Keratinocyte (primary cell): ENCODE data around the gene IER3. TPM values are rescaled to one million over a fixed set of nuclear protein-coding genes. Genes with fewer than 3 reads are reported as not detected.

Experiments used
- DNase-seq: peaks from one replicate; pipeline ENCODE4 v3.0.0-alpha.2; 2011; ENCODE audit warnings: low read depth, missing footprints, low spot score
- FAIRE-seq: peaks from 2 replicates; lab custom pipeline; 2011; peaks lifted over from hg19 to GRCh38; lab: Jason Lieb, UNC
- H2AFZ ChIP-seq: 2 replicates; pipeline ENCODE4 v1.6.0; 2012; ENCODE audit warnings: low read length, control low read depth, inconsistent platforms; ENCODE audit not compliant: control insufficient read depth
- H3K27ac ChIP-seq: 2 replicates; pipeline ENCODE4 v1.5.1; 2011; ENCODE audit warnings: low read length; ENCODE audit not compliant: control insufficient read depth, insufficient read depth
- H3K27me3 ChIP-seq: 3 replicates; pipeline ENCODE4 v1.6.0; 2011; ENCODE audit warnings: low read length; ENCODE audit not compliant: control insufficient read depth, insufficient read depth; ENCODE audit errors: extremely low read depth
- H3K36me3 ChIP-seq, 2 experiments: 2 replicates in 1 of 2; 3 replicates in 1 of 2; pipeline ENCODE4 v1.5.1; 2011; ENCODE audit warnings: low read length in 2 of 2, mild to moderate bottlenecking in 1 of 2; ENCODE audit not compliant: control insufficient read depth in 2 of 2, insufficient read depth in 2 of 2; ENCODE audit errors: extremely low read depth in 1 of 2
- H3K4me1 ChIP-seq: 3 replicates; pipeline ENCODE4 v1.5.1; 2011; ENCODE audit warnings: low read length; ENCODE audit not compliant: control insufficient read depth, insufficient read depth; ENCODE audit errors: extremely low read depth
- H3K4me2 ChIP-seq: 3 replicates; pipeline ENCODE4 v1.6.0; 2011; ENCODE audit warnings: low read depth, low read length; ENCODE audit not compliant: control insufficient read depth, insufficient read depth; ENCODE audit errors: extremely low read depth
- H3K4me3 ChIP-seq, 3 experiments: fragments of 200-600 bp in 1 of 3; sonication (generic) in 1 of 3; 2 replicates in 2 of 3; 3 replicates in 1 of 3; pipeline ENCODE4 v1.5.1; 2011 to 2016; ENCODE audit warnings: low read length in 3 of 3, mild to moderate bottlenecking in 3 of 3, control low read depth in 2 of 3, inconsistent platforms in 1 of 3, low read depth in 1 of 3, mixed read lengths in 1 of 3, mixed run types in 1 of 3, moderate library complexity in 1 of 3; ENCODE audit not compliant: control insufficient read depth in 2 of 3, insufficient read depth in 2 of 3; ENCODE audit errors: extremely low read depth in 1 of 3
- H3K79me2 ChIP-seq: 2 replicates; pipeline ENCODE4 v1.6.0; 2012; ENCODE audit warnings: low read length; ENCODE audit not compliant: control insufficient read depth, insufficient read depth
- H3K9ac ChIP-seq: 3 replicates; pipeline ENCODE4 v1.6.0; 2011; ENCODE audit warnings: low read length; ENCODE audit not compliant: control insufficient read depth, insufficient read depth; ENCODE audit errors: extremely low read depth
- H3K9me1 ChIP-seq: 3 replicates; pipeline ENCODE4 v1.6.0; 2011; ENCODE audit warnings: low read length; ENCODE audit not compliant: control insufficient read depth, insufficient read depth; ENCODE audit errors: extremely low read depth
- H3K9me3 ChIP-seq: 2 replicates; pipeline ENCODE4 v1.5.1; 2012; ENCODE audit warnings: low read depth, low read length; ENCODE audit not compliant: control insufficient read depth
- H4K20me1 ChIP-seq: 3 replicates; pipeline ENCODE4 v1.6.0; 2011; ENCODE audit warnings: low read length; ENCODE audit not compliant: control insufficient read depth, insufficient read depth; ENCODE audit errors: extremely low read depth
- EZH2 ChIP-seq: IDR thresholded peaks from one replicate; pipeline ENCODE4 v1.6.1; 2012; ENCODE audit warnings: inconsistent platforms, mild to moderate bottlenecking, low read length, moderate library complexity
- dilution Hi-C: fragments of 300-500 bp; cut with MboI; formaldehyde crosslinking; loops from one replicate; pipeline ENCODE4 v1.7.0; 2020; ENCODE audit warnings: low sequenced_read_pairs; ENCODE audit not compliant: extremely low pct_ligation_motif_present
- polyA plus RNA-seq, 5 experiments: library from polyadenylated mRNA; depleted of rRNA in 3 of 5; stranded (reverse) in 3 of 5; stranded (forward) in 1 of 5; unstranded in 1 of 5; fragments of >200 nt; gene quantifications; 1 replicate in 1 of 5; 2 replicates in 3 of 5; 3 replicates in 1 of 5; pipeline versions ENCODE4 v1.2.1 to v1.2.3, GENCODE V29; 2011 to 2012; ENCODE audit warnings: missing spikeins in 2 of 5, low read depth in 1 of 5, low replicate concordance in 1 of 5
- TF ChIP-seq, protein P1 (sequence below), 3 experiments: IDR thresholded peaks in 1 of 3; conservative IDR thresholded peaks in 1 of 3; optimal IDR thresholded peaks in 1 of 3; 2 replicates in 2 of 3; 3 replicates in 1 of 3; pipeline versions ENCODE3 to v1.5.1; 2011; ENCODE audit warnings: low read length in 3 of 3, mild to moderate bottlenecking in 3 of 3, moderate library complexity in 2 of 3, control low read depth in 1 of 3, inconsistent platforms in 1 of 3; ENCODE audit not compliant: insufficient read depth in 2 of 3; ENCODE audit errors: extremely low read depth in 1 of 3

The IER3 gene
- polyA plus RNA-seq, 1 donor (not counting 4 experiments of a cell fraction or from before 2014, with no cell fraction given) = 277 TPM

DNA sequence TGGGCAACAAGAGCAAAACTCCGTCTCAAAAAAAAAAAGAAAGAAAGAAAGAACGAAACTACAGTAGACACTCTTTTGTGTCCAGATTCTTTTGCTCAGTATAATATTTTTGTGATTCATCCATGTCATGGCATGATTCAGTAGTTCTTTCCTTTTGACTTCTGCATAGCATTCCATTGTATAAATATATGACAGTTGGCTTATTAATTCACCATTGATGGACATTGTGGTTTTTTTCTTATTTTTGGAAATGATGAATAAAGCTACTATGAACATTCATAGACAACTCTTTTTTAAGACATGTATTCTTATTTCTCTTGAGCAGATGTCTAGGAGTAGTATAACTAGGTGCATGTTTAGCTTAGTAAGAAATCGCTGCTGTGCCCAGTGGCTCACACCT is 10.3 kb upstream of the IER3 start:
- Histone ChIP-seq H3K79me2 (no peaks in the 10 kb centered on the region), H3K4me1 (peaks cover 53% of the 10 kb centered on the region), H4K20me1 (no peaks in the 10 kb centered on the region), H3K9me1 (no peaks in the 10 kb centered on the region), H3K9ac (peak overlapping the region; percentile 46), H3K27me3 (no peaks in the 10 kb centered on the region), H3K4me2 (peak overlapping the region; percentile 49), H3K36me3 (no peaks in the 10 kb centered on the region), H3K9me3 (no peaks in the 10 kb centered on the region), H3K27ac (peak overlapping the region; percentile 98), H2AFZ (no peak overlapping the region), H3K4me3 (no peak overlapping the region)
- TF ChIP-seq EZH2 = no peak
- TF ChIP-seq, protein P1, sequence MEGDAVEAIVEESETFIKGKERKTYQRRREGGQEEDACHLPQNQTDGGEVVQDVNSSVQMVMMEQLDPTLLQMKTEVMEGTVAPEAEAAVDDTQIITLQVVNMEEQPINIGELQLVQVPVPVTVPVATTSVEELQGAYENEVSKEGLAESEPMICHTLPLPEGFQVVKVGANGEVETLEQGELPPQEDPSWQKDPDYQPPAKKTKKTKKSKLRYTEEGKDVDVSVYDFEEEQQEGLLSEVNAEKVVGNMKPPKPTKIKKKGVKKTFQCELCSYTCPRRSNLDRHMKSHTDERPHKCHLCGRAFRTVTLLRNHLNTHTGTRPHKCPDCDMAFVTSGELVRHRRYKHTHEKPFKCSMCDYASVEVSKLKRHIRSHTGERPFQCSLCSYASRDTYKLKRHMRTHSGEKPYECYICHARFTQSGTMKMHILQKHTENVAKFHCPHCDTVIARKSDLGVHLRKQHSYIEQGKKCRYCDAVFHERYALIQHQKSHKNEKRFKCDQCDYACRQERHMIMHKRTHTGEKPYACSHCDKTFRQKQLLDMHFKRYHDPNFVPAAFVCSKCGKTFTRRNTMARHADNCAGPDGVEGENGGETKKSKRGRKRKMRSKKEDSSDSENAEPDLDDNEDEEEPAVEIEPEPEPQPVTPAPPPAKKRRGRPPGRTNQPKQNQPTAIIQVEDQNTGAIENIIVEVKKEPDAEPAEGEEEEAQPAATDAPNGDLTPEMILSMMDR (optimal IDR thresholded peaks at IDR 0.05 in 1 of 3, IDR thresholded peaks at IDR 0.05 in 1 of 3, conservative IDR thresholded peaks at IDR 0.05 in 1 of 3; ENCODE audit: extremely low read depth in 1 of 3, insufficient read depth in 2 of 3, low read length in 3 of 3) = no peak
- no peak for FAIRE-seq
- dilution Hi-C loops = no loop called here
- no peak for DNase-seq

DNA sequence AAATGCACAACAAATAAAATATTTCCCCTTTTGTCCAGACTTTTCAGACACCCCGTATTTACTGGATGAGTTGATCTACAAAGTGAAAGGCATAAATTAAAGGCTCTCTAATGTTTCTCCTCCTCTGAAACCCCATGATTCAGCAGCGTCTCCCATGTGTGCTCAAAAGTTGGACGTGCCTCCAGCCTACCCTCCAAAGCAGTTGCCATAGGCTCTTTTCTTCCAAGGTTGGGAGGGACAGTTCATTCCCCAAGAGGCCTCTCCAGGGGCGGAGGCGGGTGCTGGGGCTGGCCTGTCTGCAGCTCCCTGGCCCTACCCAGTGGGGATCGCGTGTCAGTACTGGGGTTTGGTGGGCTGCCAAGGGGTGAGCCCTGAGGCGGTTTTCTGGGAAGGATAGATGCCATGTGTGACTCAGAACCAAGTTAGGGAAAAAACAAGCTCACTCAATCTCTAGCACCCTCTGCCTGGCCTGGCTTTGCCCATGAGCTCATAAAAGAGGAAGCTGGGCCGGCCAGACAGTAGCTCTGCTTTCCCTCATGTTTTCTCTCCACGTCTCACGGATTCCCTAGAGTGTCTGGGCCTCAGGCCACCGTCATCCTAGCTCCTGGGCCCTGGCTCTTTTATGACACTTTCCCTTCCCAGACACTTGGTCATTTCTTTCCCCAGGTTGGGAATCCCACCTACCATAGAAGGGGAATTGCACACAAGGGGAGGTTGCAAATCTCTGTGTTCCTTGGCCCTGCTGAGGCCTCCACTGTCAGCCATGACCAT is 8.0 kb upstream of the IER3 start:
- H3K9me3 ChIP-seq = no peaks in the 10 kb centered on the region
- H3K4me1 ChIP-seq = peaks cover 66% of the 10 kb centered on the region
- no peaks in the 10 kb centered on the region for H3K36me3 ChIP-seq
- peak overlapping the region; percentile 83 for H3K9ac ChIP-seq
- no peaks in the 10 kb centered on the region for H3K79me2 ChIP-seq
- peak overlapping the region; percentile 67 for H3K4me2 ChIP-seq
- FAIRE-seq (peak; percentile 86), DNase-seq (peak; percentile 99)
- peak overlapping the region; percentile 98 for H3K27ac ChIP-seq
- H4K20me1 ChIP-seq = no peaks in the 10 kb centered on the region
- no peaks in the 10 kb centered on the region for H3K27me3 ChIP-seq
- TF ChIP-seq, protein P1 (optimal IDR thresholded peaks at IDR 0.05 in 1 of 3, IDR thresholded peaks at IDR 0.05 in 1 of 3, conservative IDR thresholded peaks at IDR 0.05 in 1 of 3; ENCODE audit: extremely low read depth in 1 of 3, insufficient read depth in 2 of 3, low read length in 3 of 3) = no peak
- TF ChIP-seq EZH2 = no peak
- dilution Hi-C loops = no loop called here
- H3K4me3 ChIP-seq = peak overlapping the region in 1 of 3 experiments; percentile 22
- no peak overlapping the region for H2AFZ ChIP-seq
- no peaks in the 10 kb centered on the region for H3K9me1 ChIP-seq
